ENCODE measurements around the gene PLK5.
A peak's percentile ranks its signal among the peaks of the same experiment; 100 is the strongest.

PLK5 gene

GRCh38 chr19:1481224-1481892, 42.5 kb upstream of the PLK5 start:
- peaks cover 6% of the 10 kb centered on the region for H3K4me1 Mint-ChIP-seq
- no peak for TF ChIP-seq CTCF (IDR thresholded peaks at IDR 0.05; ENCODE audit: unreplicated experiment in 3 of 3)

GRCh38 chr19:1481893-1482360, 42.0 kb upstream of the PLK5 start:
- H3K27me3 Mint-ChIP-seq (ENCODE audit: low read depth): peaks cover 9% of the 10 kb centered on the region
- no peaks in the 10 kb centered on the region for H3K9me3 Mint-ChIP-seq

More at GRCh38 chr19:1481224-1481892, 42.5 kb upstream of the PLK5 start:
- Mint-ChIP-seq H3K4me3 (peak overlapping the region in 1 of 3 experiments; percentile 49), H3K36me3 (ENCODE audit: low read depth) (no peaks in the 10 kb centered on the region), H3K27me3 (ENCODE audit: low read depth) (peaks cover 15% of the 10 kb centered on the region), H3K9me3 (no peaks in the 10 kb centered on the region), H3K27ac (no peak overlapping the region)

DNA sequence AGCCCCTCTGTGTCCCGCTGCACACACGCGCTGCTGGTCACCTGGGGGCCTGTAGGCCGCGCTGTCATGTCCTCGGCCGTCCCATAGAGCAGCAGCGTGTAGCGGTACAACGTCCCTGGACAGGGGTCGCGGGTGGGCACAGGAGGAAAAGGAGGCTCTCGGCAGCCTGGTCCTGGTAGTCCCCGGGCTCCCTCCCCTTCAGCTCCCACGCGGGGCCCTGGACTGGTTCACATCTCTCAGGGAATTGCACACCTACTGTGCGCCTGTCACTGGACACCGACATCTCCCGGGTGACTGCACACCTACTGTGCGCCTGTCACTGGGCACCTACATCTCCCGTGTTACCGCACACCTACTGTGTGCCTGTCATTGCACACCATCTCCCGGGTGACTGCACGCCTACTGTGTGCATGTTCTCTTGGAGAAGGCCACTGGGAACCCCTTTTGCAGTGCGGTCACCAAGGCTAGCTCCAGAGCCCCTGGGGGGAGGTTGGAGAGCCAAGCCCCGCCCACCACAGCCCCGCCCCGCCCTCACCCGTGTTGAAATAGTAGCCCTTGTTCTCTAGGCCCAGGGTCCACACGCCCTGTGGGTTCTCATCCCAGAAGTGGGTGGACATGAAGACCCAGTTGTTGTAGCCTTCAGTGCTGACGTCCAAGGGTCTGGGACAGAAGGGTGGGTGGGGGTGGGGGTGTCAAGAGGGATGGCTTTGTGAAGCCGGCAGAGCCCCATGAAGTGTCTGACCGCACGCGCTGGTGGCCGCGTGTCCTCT, 41.3 kb upstream of the PLK5 start:
- peaks cover 3% of the 10 kb centered on the region for H3K27me3 Mint-ChIP-seq (ENCODE audit: low read depth)

More at GRCh38 chr19:1481893-1482360, 42.0 kb upstream of the PLK5 start:
- TF ChIP-seq CTCF (IDR thresholded peaks at IDR 0.05; ENCODE audit: unreplicated experiment in 3 of 3): no peak
- Mint-ChIP-seq H3K4me3 (no peak overlapping the region), H3K36me3 (ENCODE audit: low read depth) (no peaks in the 10 kb centered on the region), H3K27ac (no peak overlapping the region), H3K4me1 (peaks cover 6% of the 10 kb centered on the region)

DNA sequence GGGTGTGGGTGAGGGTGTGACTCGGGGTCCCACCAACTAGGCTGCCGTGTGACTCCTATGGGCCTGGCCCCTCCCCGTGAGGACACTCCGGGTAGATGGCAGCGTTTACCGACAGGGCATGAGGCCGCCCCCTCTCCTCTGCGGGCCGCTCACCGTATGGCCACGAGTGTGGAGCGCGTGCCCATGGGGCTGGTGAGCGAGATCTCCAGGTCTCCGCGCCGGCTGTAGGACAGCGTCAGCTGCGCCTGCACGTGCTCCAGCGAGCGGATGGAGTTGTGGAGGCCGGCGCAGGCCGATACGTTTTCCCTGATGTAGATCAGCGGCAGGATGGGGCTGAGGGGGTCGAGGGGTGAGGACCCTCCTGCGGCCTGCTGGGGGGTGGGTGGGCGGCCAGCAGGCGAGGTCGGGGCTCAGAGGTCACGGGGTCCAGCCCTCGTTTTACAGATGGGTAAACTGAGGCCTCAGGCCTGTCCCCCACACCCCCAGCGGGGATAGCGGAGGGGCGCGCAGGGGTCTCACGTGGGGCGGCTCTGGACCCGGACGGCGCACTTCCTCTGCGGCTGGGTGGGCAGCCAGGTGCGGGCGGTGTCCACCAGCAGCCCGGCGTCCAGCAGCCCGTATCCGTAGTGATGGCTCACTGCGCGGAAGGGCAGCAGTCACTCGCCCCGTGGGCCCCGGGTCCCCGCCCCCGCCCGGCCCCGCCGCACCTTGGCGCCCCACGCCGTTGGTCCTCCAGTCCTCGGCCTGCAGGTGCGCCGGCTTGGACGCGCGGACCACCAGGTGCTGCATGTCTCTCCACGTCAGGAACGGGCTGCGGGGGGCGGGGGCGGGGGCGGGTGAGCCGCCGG, 40.5 kb upstream of the PLK5 start:
- Mint-ChIP-seq H3K4me3 (no peak overlapping the region), H3K36me3 (ENCODE audit: low read depth) (no peaks in the 10 kb centered on the region), H3K27ac (no peak overlapping the region), H3K9me3 (no peaks in the 10 kb centered on the region), H3K4me1 (peaks cover 6% of the 10 kb centered on the region), H3K27me3 (ENCODE audit: low read depth) (peaks cover 3% of the 10 kb centered on the region)
- no peak for TF ChIP-seq CTCF (IDR thresholded peaks at IDR 0.05; ENCODE audit: unreplicated experiment in 3 of 3)

More for the DNA sequence above, 41.3 kb upstream of the PLK5 start:
- TF ChIP-seq CTCF (IDR thresholded peaks at IDR 0.05; ENCODE audit: unreplicated experiment in 3 of 3): no peak
- H3K36me3 Mint-ChIP-seq (ENCODE audit: low read depth): no peaks in the 10 kb centered on the region
- no peak overlapping the region for H3K27ac Mint-ChIP-seq
- no peaks in the 10 kb centered on the region for H3K9me3 Mint-ChIP-seq
- H3K4me3 Mint-ChIP-seq: peak overlapping the region in 1 of 3 experiments; percentile 29
- peaks cover 6% of the 10 kb centered on the region for H3K4me1 Mint-ChIP-seq

DNA sequence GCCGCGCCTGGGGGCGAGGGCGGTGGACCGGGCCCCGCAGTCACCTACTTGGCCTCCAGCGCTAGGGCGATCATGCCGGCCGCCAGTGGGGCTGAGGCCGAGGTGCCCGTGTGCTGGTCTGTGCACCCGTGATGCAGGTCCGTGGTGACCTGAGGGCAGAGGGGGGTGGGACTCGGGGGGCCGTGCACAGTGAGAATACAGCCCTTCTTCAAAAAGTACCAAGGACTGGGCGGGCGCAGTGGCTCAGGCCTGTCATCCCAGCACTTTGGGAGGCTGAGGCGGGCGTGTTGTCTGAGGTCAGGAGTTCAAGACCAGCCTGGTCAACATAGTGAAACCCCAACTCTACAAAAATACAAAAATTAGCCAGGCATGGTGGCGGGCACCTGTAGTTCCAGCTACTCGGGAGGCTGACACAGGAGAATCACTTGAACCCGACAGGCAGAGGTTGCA, 39.9 kb upstream of the PLK5 start:
- Mint-ChIP-seq H3K36me3 (ENCODE audit: low read depth) (no peaks in the 10 kb centered on the region), H3K27ac (no peak overlapping the region), H3K9me3 (no peaks in the 10 kb centered on the region), H3K4me1 (peaks cover 4% of the 10 kb centered on the region), H3K4me3 (no peak overlapping the region), H3K27me3 (ENCODE audit: low read depth) (peaks cover 3% of the 10 kb centered on the region)
- no peak for TF ChIP-seq CTCF (IDR thresholded peaks at IDR 0.05; ENCODE audit: unreplicated experiment in 3 of 3)
